Activated naive CD4-positive, alpha-beta T cell treated with Interleukin-2 at 50 U/mL for 16 hours (primary cell): ENCODE results near the gene COL4A1.

Source experiments
- DNase-seq: peaks from one replicate; pipeline ENCODE4 v3.0.0-alpha.2; 2020

The COL4A1 gene

GRCh38 chr13:110182003-110182402, 125.0 kb downstream of the COL4A1 start:
- no peak for DNase-seq

GRCh38 chr13:110179857-110180147, 127.2 kb downstream of the COL4A1 start:
- DNase-seq = no peak

GRCh38 chr13:110179116-110179856, 127.7 kb downstream of the COL4A1 start:
- DNase-seq = no peak

DNA sequence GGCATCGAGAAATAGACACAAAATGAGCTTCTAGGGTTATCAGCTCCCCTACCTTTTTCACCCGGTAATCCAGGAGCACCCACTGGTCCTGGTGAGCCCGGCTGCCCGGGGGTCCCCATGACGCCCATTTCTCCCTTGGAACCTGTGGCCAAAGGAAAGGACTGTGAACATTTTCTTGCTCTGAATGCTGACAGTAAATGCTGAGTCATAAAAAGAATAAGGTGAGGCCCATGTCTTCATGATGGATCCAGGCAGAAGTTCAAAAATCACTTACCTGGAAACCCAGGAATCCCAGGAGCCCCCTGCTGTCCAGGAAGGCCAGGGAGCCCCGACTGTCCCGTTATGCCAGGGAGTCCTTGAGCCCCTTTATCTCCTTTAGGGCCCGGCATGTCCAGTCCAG, 129.2 kb downstream of the COL4A1 start:
- no peak for DNase-seq

- no peak for DNase-seq
Observed at GRCh38 chr13:110176431-110176830, 130.5 kb downstream of the COL4A1 start.

GRCh38 chr13:110173247-110173818, 133.6 kb downstream of the COL4A1 start:
- DNase-seq = no peak

DNA sequence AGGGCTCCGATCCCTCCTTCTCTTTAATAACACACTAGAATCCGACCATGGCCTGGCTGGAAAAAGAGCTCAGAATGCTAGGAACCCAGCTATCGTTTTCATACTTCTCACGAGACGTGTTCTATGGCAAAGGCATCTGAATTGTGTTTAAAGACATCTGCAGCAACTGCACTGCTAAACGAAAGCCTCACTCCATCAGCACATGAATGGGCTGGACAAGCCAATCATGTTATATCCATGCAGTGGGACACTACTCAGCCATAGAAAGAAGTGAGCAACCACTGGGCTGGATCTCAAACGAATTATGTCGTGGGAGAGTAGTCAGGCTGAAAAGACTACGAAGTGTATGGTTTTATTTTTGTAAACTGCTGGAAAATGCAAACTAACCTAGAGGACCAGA, 136.1 kb downstream of the COL4A1 start:
- DNase-seq = no peak

DNA sequence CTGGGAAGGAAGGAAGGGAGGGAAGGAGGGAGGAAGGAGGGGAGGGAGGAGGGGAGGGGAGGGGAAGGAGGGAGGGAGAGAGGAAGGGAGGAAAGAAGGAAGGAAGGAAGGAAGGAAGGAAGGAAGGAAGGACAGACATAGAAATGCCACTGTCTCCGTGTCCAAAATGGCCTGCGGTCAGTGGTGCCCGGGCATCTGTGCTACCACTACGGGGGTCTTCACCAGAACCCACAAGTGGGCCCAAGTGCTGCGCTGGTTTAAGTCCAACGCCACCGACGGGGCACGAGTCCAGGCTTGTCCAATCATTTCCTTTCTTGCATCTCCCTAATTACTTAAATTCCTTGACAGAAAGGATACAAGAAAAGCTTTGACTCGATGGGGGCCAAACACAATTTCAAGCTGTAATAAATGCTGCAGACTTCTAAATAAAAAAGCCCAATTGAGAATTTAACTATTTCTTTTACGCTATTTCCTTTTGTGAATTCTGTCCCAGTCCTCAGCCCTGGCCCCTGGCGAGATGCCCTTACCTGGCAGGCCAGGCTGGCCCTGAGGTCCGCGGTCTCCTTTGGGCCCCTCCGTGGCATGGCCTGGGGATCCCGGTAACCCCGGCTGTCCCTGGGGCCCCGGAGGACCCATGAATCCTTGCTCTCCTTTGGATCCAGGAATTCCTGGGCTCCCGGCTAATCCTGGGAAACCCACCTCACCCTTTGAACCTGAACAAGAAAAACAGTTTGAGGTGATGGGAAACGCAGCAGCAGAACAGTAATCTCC, 136.8 kb downstream of the COL4A1 start:
- DNase-seq = no peak

- DNase-seq = no peak
Observed at GRCh38 chr13:110168999-110169933, 137.7 kb downstream of the COL4A1 start.

- DNase-seq = no peak
Observed at GRCh38 chr13:110166598-110166997, 140.4 kb downstream of the COL4A1 start.

DNA sequence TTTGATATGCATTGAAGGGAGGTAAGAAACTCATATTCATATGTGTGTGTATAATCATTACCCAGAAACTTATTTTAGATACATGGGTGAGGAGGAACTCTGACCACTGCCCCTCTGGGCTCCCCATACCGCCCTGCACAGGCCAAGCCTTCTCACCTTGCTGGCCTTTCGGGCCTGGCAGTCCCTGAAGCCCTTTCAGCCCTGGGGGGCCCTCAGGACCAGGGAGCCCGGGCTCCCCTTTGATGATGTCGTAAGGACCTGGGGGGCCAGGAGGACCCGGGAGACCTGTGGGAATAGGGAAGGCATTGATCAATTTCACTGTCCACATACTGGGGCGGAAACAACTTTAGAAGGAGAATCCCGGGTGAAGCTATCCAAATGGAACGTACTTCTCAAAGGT, 142.3 kb downstream of the COL4A1 start:
- no peak for DNase-seq

DNA sequence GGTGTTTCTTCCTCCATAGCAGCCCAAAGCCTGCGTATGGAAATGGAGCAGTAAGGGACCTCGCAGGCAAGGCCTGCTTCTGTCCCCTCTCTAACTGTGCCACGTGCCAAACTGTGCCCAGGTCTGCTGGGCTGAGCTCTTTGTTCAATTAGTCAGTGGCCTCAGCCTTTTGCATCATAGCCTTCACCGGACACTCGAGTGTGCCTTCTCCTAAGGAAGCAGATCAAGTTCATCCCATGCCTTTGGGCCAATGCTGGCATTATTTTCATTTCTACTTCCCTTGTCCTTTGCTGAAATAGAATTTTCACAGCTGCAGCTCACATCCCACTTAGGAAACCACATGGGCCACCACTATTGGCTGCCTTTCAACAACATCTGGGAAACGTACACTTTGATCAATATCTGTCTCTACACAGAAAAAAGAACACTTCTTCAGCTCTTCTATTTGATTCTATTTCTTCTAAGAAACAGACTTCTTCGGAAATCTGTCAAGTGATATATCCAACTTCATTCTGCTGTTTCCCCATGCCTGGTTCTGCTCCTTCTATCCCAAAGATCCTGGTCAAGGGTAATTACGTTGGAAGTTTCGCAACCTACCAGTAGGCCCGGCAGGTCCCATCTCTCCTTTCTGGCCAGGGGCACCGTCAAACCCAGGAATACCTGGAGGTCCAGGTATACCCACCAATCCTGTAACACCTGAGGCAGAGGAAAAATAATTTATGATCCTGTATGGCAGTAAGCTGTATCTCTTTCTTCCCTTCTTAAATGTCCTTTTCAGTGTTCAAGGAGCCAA, 143.9 kb downstream of the COL4A1 start:
- no peak for DNase-seq

DNA sequence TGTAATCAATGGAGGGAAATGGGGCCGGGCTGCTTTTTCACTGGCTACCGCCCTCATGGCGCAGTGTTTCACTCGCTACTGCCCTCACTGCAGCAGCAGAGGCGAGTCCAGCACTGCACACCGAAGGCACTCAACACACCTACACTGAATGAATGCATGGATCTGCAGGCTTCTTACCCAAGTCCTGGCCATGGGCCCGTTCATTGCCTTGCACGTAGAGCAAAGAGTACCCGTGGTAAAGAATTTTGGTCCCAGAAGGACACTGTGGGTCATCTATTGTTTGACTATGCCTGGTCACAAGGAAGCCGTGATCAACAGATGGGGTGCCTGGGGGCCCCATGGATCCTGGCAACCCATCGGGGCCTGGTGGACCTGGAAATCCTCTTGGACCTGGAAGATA, 144.9 kb downstream of the COL4A1 start:
- DNase-seq = no peak

DNA sequence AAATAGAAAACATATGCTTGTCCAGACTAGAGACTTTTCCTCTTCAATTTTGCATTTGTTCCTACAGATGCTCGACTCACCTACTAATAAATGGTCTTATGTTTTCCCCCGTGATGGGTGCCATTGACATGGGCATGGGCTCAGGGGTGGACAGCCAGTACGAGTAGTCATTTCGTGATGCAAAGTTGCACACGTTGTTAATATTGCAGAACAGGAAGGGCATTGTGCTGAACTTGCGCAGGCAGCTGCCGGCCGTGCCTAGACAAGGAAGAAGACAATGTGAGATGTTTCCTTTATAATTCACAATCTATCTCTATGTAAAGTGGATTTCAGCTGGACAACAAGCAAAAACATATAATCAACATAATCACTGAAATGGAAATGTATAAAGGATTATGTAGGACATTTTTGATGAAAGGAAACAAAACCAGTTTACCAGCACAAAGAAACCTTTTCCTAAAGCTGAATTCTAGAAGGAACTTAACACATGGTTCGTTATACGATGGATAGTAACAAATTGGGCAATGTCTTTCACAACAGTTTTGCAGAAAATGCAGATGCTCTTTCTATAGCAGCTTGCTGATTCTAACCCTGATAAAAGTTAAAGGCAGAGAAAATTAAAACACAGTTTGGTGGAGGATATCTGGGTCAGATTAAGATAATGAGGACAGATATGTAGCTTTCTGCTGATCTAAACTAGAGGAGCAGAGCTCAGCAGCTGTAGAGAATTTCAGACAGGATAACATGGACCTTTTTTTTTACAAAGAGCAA, 145.7 kb downstream of the COL4A1 start:
- DNase-seq = no peak

DNA sequence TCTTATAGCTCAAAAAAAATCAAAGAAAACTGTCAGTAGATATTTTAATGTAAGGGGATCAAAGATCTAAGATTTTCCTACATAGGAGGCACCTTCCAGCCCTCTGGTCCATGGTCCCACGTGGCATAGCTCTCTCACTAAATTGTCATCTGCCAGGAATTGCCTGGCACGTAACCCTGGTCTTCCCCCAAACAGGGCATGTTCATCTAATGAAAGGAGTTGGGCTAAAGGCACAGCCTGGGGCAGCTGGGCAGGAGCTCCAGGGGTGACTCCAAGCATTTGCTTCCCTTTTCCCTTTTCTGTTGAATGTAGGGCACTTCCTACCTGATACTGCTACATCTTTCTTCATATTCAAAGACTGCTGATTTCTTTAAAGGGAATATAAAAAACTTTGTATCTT, 148.7 kb downstream of the COL4A1 start:
- no peak for DNase-seq

DNA sequence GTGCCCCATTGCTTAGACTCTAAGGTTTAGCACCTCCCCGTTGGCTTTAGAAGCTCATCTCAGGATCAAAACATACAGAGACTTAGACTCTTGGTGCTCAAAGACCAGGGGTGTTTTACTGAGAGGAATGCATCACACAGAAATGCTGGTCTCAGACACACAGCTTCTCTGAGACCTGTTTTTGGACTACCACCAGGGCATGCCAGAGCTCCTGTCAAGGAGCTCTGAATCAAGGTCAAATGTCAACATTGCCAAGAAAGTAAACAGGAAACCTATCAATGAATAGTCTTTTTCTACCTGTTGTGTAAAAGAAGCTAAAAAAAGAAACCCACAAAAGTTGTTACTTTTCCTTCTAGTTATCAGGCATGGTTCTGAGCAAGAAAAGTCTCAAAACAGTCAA, 149.2 kb downstream of the COL4A1 start:
- no peak for DNase-seq

GRCh38 chr13:110156301-110157049, 150.5 kb downstream of the COL4A1 start:
- DNase-seq = no peak

DNA sequence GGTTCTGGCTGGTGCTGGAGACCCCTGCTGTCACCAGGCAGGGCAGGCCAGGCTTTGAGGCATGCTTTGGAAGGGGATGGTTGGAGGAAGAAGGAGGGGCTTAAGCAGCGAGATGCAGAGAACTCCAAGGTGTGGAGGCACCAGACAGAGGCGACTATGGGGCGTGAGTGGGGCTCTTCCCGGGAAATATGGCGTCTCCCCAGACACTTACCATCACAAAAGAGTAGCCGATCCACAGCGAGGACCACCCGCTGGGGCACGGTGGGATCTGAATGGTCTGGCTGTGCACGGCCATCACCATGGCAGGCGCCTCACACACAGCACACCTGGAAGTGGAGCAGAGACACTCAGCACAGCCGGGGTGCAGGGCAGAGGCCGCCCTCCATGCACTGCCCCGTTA, 151.9 kb downstream of the COL4A1 start:
- DNase-seq = no peak

GRCh38 chr13:110154410-110154933, 152.5 kb downstream of the COL4A1 start:
- no peak for DNase-seq

DNA sequence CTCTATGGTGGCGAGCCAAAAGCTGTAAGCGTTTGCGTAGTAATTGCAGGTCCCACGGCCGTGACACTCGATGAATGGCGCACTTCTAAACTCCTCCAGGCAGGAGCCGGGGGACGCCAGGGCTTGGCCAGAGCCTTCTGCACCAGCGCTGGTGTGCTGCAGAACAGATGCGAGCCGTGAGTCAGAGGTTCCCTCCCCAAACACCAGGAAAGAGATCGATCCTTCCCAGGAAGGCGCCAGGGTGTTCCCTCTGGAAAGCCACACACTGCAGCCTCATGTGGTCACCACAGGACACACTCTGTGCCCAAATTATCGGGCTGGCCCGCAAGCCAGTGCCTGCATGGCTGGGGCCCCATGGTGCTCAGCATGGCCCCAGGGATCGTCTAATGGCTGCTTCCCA, 154.6 kb downstream of the COL4A1 start:
- DNase-seq = no peak

DNA sequence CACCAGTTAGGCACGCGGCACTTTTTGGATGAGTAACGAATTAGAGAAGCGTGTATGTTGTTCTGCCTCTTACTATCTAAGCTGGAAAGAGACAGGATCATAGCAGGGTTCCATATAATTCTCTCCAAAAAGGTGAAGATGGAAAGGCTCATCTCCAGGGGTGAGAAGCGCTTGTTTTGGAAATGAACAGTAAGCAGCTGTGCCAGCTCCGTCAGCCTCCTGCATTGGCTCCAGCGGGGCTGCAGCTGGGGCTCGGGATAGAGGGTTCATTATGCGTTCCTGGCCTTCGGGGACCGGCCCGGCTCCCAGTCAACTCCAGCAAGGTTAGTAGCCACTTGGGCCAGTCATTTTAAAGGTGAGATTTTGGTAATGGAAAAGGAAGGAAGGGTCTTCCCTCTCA, 155.5 kb downstream of the COL4A1 start:
- no peak for DNase-seq
